GM23338 (cell line): ENCODE data around the gene CGNL1. TPM values are rescaled to one million over a fixed set of nuclear protein-coding genes. Genes with fewer than 3 reads are reported as not detected.

ENCODE experiments used
- ATAC-seq: fragments of 200-7000 bp; cut with Tn5 transposase; 3 replicates; pipeline ENCODE4 v1.9.1; 2020
- DNase-seq: peaks from one replicate; pipeline ENCODE4 v3.0.0-alpha.2; 2015; ENCODE audit warnings: low spot score
- H2AFZ ChIP-seq: fragments of 200-600 bp; sonication (generic); 2 replicates; pipeline ENCODE4 v1.8.0; 2016; ENCODE audit warnings: antibody characterized with exemption, mild to moderate bottlenecking, moderate library complexity
- H3F3A ChIP-seq: fragments of 200-600 bp; sonication (generic); replicated peaks from 2 replicates; pipeline ENCODE4 v1.8.0; 2017; ENCODE audit warnings: antibody characterized with exemption, mixed run types, low read depth
- H3K27ac ChIP-seq: fragments of 200-600 bp; sonication (generic); 2 replicates; pipeline ENCODE4 v1.6.1; 2016; ENCODE audit warnings: low read depth
- H3K27me3 ChIP-seq: fragments of 200-600 bp; sonication (generic); 2 replicates; pipeline ENCODE4 v1.8.0; 2016; ENCODE audit warnings: mild to moderate bottlenecking, mixed run types, moderate library complexity; ENCODE audit not compliant: insufficient read depth
- H3K36me3 ChIP-seq: fragments of 200-600 bp; sonication (generic); 2 replicates; pipeline ENCODE4 v1.8.0; 2016; ENCODE audit warnings: mild to moderate bottlenecking; ENCODE audit not compliant: insufficient read depth
- H3K4me1 ChIP-seq: fragments of 200-600 bp; sonication (generic); 2 replicates; pipeline ENCODE4 v1.8.0; 2016; ENCODE audit warnings: mild to moderate bottlenecking, moderate library complexity; ENCODE audit not compliant: insufficient read depth
- H3K4me2 ChIP-seq: fragments of 200-600 bp; sonication (generic); 2 replicates; pipeline ENCODE4 v1.7.1; 2017; ENCODE audit warnings: mixed run types
- H3K4me3 ChIP-seq: fragments of 200-600 bp; sonication (generic); 2 replicates; pipeline ENCODE4 v1.6.1; 2016; ENCODE audit warnings: mixed run types
- H3K79me2 ChIP-seq: fragments of 200-600 bp; sonication (generic); replicated peaks from 2 replicates; pipeline ENCODE4 v1.8.0; 2017; ENCODE audit warnings: mild to moderate bottlenecking; ENCODE audit not compliant: insufficient read depth
- H3K9me2 ChIP-seq: fragments of 200-600 bp; sonication (generic); 2 replicates; pipeline ENCODE4 v1.8.0; 2017; ENCODE audit not compliant: insufficient read depth
- H4K20me1 ChIP-seq: fragments of 200-600 bp; sonication (generic); replicated peaks from 2 replicates; pipeline ENCODE4 v1.8.0; 2017; ENCODE audit warnings: mild to moderate bottlenecking; ENCODE audit not compliant: insufficient read depth
- H3K27ac Mint-ChIP-seq: 2 replicates; pipeline ENCODE4 v1.8.0; 2020; ENCODE audit warnings: inconsistent platforms, mild to moderate bottlenecking, moderate library complexity, mixed read lengths
- H3K27me3 Mint-ChIP-seq: 3 replicates; pipeline ENCODE4 v1.8.0; 2022; ENCODE audit warnings: low read depth, mild to moderate bottlenecking, moderate library complexity, mixed read lengths, inconsistent platforms; ENCODE audit not compliant: insufficient read depth, poor library complexity
- H3K36me3 Mint-ChIP-seq: 3 replicates; pipeline ENCODE4 v1.8.0; 2021; ENCODE audit warnings: low read depth, mild to moderate bottlenecking, inconsistent platforms, moderate library complexity, mixed read lengths
- H3K4me1 Mint-ChIP-seq: 3 replicates; pipeline ENCODE4 v1.8.0; 2020; ENCODE audit warnings: mild to moderate bottlenecking, inconsistent platforms, mixed read lengths
- H3K4me3 Mint-ChIP-seq: 3 replicates; pipeline ENCODE4 v1.8.0; 2021; ENCODE audit warnings: moderate library complexity, mild to moderate bottlenecking, inconsistent platforms, mixed read lengths
- H3K9me3 Mint-ChIP-seq: 3 replicates; pipeline ENCODE4 v1.8.0; 2020; ENCODE audit warnings: moderate library complexity, mild to moderate bottlenecking, inconsistent platforms, mixed read lengths
- CREB1 ChIP-seq: fragments of 250-450 bp; sonication (Bioruptor Pico); IDR thresholded peaks from 2 replicates; pipeline ENCODE4 v1.5.0; 2020; ENCODE audit warnings: low read depth, mild to moderate bottlenecking, moderate library complexity
- CTCF ChIP-seq, 2 experiments: fragments of 200-600 bp in 1 of 2; sonication (generic) in 1 of 2; conservative IDR thresholded peaks; 2 replicates each; pipeline versions ENCODE4 v1.5.1 to v1.6.1; 2016 to 2017; ENCODE audit warnings: antibody characterized with exemption in 2 of 2, low read depth in 2 of 2, mild to moderate bottlenecking in 2 of 2, moderate library complexity in 1 of 2
- ETS1 ChIP-seq: IDR thresholded peaks from 2 replicates; pipeline ENCODE4 v1.6.1; 2016; ENCODE audit warnings: antibody characterized with exemption
- EZH2phosphoT487 ChIP-seq: fragments of 200-600 bp; sonication (generic); IDR thresholded peaks from one replicate; pipeline ENCODE4 v1.8.1; 2018; ENCODE audit warnings: antibody characterized with exemption; ENCODE audit not compliant: unreplicated experiment
- JUNB ChIP-seq: IDR thresholded peaks from one replicate; pipeline ENCODE4 v1.6.1; 2016; ENCODE audit warnings: antibody characterized with exemption; ENCODE audit not compliant: unreplicated experiment
- ZNF331 ChIP-seq: fragments of 250-450 bp; sonication (Bioruptor Pico); IDR thresholded peaks from 2 replicates; pipeline ENCODE4 v1.5.0; 2020; ENCODE audit warnings: low read depth, mild to moderate bottlenecking, moderate library complexity
- polyA plus RNA-seq: library from polyadenylated mRNA; unstranded; fragments of >200 nt; fragmentation: Nextera tagmentation; extraction: Ambion mirVana; gene quantifications from 2 replicates; pipeline ENCODE4 v1.2.1, GENCODE V29; 2016
- total RNA-seq: library from RNA; depleted of rRNA; stranded (reverse); fragments of >200 nt; shearing (Covaris generic); gene quantifications from 2 replicates; pipeline ENCODE4 v1.2.3, GENCODE V29; 2014

Gene CGNL1
- total and polyA plus RNA-seq, 2 experiments from 2014 or later: 20.0 to 57.8 TPM

- no peaks in the 10 kb centered on the region for H3K9me2 ChIP-seq
- no peak overlapping the region for H3K4me3 Mint-ChIP-seq
- H3K4me2 ChIP-seq: no peak overlapping the region
- no peaks in the 10 kb centered on the region for H3K27me3 Mint-ChIP-seq
- no peak overlapping the region for H3K27ac Mint-ChIP-seq
- no peak for DNase-seq
- H4K20me1 ChIP-seq: no peaks in the 10 kb centered on the region
- no peaks in the 10 kb centered on the region for H3K9me3 Mint-ChIP-seq
- H3K4me3 ChIP-seq: no peak overlapping the region
- H3K4me1 Mint-ChIP-seq: peaks cover 43% of the 10 kb centered on the region
- no peak overlapping the region for H2AFZ ChIP-seq
- H3K36me3 Mint-ChIP-seq: peaks cover 28% of the 10 kb centered on the region
- H3K27me3 ChIP-seq: no peaks in the 10 kb centered on the region
- peaks cover 28% of the 10 kb centered on the region for H3K79me2 ChIP-seq
- no peak for TF ChIP-seq EZH2phosphoT487
- H3K36me3 ChIP-seq: peaks cover 4% of the 10 kb centered on the region; the same call in 1 of the 2 replicates
- H3K27ac ChIP-seq: no peak overlapping the region
- no peak for ATAC-seq
- peaks cover 11% of the 10 kb centered on the region for H3K4me1 ChIP-seq
- H3F3A ChIP-seq: no peaks in the 10 kb centered on the region
Measured at GRCh38 chr15:57437564-57437963, 61.3 kb downstream of the CGNL1 start.

DNA sequence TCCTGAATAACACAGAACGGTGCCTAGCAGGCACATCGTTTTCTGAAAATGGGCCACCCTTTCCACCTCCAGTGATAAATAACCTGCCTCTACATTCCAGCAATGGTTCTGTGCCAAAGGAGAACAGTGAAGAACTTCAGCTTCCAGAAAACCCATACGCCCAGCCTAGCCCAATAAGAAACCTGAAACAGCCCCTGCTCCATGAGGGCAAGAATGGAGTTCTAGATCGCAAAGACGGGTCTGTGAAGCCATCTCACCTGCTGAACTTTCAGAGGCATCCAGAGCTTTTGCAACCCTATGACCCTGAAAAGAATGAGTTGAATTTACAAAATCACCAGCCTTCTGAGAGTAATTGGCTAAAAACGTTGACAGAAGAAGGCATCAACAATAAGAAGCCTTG, 61.9 kb downstream of the CGNL1 start:
- peaks cover 5% of the 10 kb centered on the region for H3K4me1 ChIP-seq
- H3K36me3 ChIP-seq: peaks cover 8% of the 10 kb centered on the region; the same call in 1 of the 2 replicates
- H3K27ac Mint-ChIP-seq: no peak overlapping the region
- no peak overlapping the region for H3K4me3 Mint-ChIP-seq
- TF ChIP-seq EZH2phosphoT487 (no peak), ETS1 (no peak), JUNB (no peak)
- DNase-seq (no peak), ATAC-seq (no peak)
- no peak overlapping the region for H2AFZ ChIP-seq
- no peaks in the 10 kb centered on the region for H3K9me2 ChIP-seq
- peaks cover 40% of the 10 kb centered on the region for H3K4me1 Mint-ChIP-seq
- no peaks in the 10 kb centered on the region for H3K9me3 Mint-ChIP-seq
- H3K27me3 Mint-ChIP-seq: no peaks in the 10 kb centered on the region
- peaks cover 32% of the 10 kb centered on the region for H3K36me3 Mint-ChIP-seq
- H3F3A ChIP-seq: no peaks in the 10 kb centered on the region
- H3K27me3 ChIP-seq: no peaks in the 10 kb centered on the region
- no peaks in the 10 kb centered on the region for H4K20me1 ChIP-seq
- H3K4me3 ChIP-seq: no peak overlapping the region
- H3K27ac ChIP-seq: no peak overlapping the region
- no peak overlapping the region for H3K4me2 ChIP-seq
- H3K79me2 ChIP-seq: peaks cover 22% of the 10 kb centered on the region

- no peak overlapping the region for H3K4me3 Mint-ChIP-seq
- H3K4me1 ChIP-seq: no peaks in the 10 kb centered on the region; the same call in none of the 2 replicates
- peak; percentile 38; the same call in 2 of the 3 replicates for ATAC-seq
- TF ChIP-seq ZNF331 (CRISPR knock-in tag) (no peak), CREB1 (CRISPR knock-in tag) (no peak), CTCF (conservative IDR thresholded peaks at IDR 0.05; ENCODE audit: low read depth in 2 of 2) (no peak; a peak in 1 of 4 replicates), ETS1 (no peak)
Measured at GRCh38 chr15:57439128-57440027, 63.1 kb downstream of the CGNL1 start.

More at GRCh38 chr15:57439128-57440027, 63.1 kb downstream of the CGNL1 start:
- no peaks in the 10 kb centered on the region for H4K20me1 ChIP-seq
- Mint-ChIP-seq H3K9me3 (no peaks in the 10 kb centered on the region), H3K27ac (no peak overlapping the region; the same call in 1 of the 2 replicates), H3K27me3 (no peaks in the 10 kb centered on the region), H3K4me1 (peaks cover 30% of the 10 kb centered on the region), H3K36me3 (peaks cover 44% of the 10 kb centered on the region)
- no peak overlapping the region for H3K4me3 ChIP-seq
- H3F3A ChIP-seq: no peaks in the 10 kb centered on the region
- H3K4me2 ChIP-seq: no peak overlapping the region
- H3K36me3 ChIP-seq: peaks cover 10% of the 10 kb centered on the region; the same call in 1 of the 2 replicates
- no peak overlapping the region for H3K27ac ChIP-seq
- no peak overlapping the region for H2AFZ ChIP-seq
- no peaks in the 10 kb centered on the region for H3K9me2 ChIP-seq
- H3K27me3 ChIP-seq: no peaks in the 10 kb centered on the region
- DNase-seq: no peak
- peaks cover 10% of the 10 kb centered on the region; the same call in 1 of the 2 replicates for H3K79me2 ChIP-seq
